Naive B cell (primary cell): ENCODE measurements around the gene SYNPO2. TPM values are rescaled to one million over a fixed set of nuclear protein-coding genes. Genes with fewer than 3 reads are reported as not detected.

Experiments used
- ATAC-seq, 2 donors: fragments of 150-1000 bp; cut with Tn5 transposase; 2 replicates each; pipeline ENCODE4 v1.10.0; 2021; ENCODE audit warnings: low read depth in 2 of 2, mild to moderate bottlenecking in 2 of 2, moderate library complexity in 2 of 2
- DNase-seq: peaks from one replicate; pipeline ENCODE4 v3.0.0; 2022
- H3K27ac Mint-ChIP-seq, 6 donors: one replicate each; pipeline ENCODE4 v1.8.0; 2020 to 2022; ENCODE audit warnings: mild to moderate bottlenecking in 6 of 6, mixed read lengths in 6 of 6, moderate library complexity in 5 of 6, inconsistent platforms in 2 of 6
- H3K27me3 Mint-ChIP-seq, 3 donors: one replicate each; pipeline ENCODE4 v1.8.0; 2021 to 2022; ENCODE audit warnings: mixed read lengths in 3 of 3, mild to moderate bottlenecking in 1 of 3
- H3K36me3 Mint-ChIP-seq, 2 donors: one replicate each; pipeline ENCODE4 v1.8.0; 2020 to 2022; ENCODE audit warnings: mixed read lengths in 2 of 2, inconsistent platforms in 1 of 2, mild to moderate bottlenecking in 1 of 2
- H3K4me1 Mint-ChIP-seq, 3 donors: one replicate each; pipeline ENCODE4 v1.8.0; 2020 to 2022; ENCODE audit warnings: mixed read lengths in 3 of 3, inconsistent platforms in 1 of 3, mild to moderate bottlenecking in 1 of 3, moderate library complexity in 1 of 3
- H3K4me3 Mint-ChIP-seq, 8 donors: one replicate each; pipeline ENCODE4 v1.8.0; 2020 to 2022; ENCODE audit warnings: mild to moderate bottlenecking in 8 of 8, mixed read lengths in 8 of 8, moderate library complexity in 8 of 8, inconsistent platforms in 2 of 8
- H3K9me3 Mint-ChIP-seq, 7 donors: one replicate each; pipeline ENCODE4 v1.8.0; 2020 to 2022; ENCODE audit warnings: mixed read lengths in 7 of 7, mild to moderate bottlenecking in 5 of 7, inconsistent platforms in 2 of 7, moderate library complexity in 1 of 7
- polyA plus RNA-seq, 6 donors: library from polyadenylated mRNA; unstranded; fragments of 300-500 nt; fragmentation: Illumina TruSeq; gene quantifications; one replicate each; pipeline ENCODE4 v1.2.3, GENCODE V29; 2021; ENCODE audit warnings: low read depth in 6 of 6

Gene SYNPO2
- polyA plus RNA-seq = under 1 TPM in 4 of 6 donors, not detected in 2; 0.05 to 0.24 (median 0.12) TPM

DNA sequence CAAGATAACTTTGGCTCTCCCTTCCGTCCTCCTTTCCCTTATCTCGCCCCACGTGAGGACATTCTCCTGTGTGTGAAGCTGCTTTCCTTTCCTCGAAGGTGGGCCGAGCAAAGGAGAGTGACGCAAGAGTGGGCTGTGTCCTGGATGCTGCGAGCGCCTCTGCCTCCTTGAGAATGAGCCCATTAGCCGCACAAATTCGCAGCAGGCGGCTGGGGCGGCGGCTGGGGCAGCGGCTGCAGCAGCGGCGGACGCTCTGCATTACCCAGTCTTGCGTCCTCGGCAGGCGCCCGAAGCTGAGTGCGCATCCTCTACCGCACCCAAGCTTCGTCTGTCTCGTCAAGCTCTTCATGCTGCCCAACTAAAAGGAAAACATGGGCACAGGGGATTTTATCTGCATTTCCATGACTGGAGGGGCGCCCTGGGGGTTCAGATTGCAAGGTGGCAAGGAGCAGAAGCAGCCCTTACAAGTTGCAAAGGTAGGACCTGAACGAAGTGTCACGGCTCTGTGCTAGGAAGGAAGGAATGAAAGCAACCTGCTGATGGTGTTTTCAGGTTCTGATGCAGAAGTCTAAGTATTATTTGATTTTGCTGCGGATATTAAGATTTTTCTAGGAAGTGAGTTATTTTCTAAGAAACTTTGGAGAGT, at the start of gene SYNPO2:
Gene SYNPO2, plus strand, starts transcription at position 189 of the 646 bp plus-strand sequence. Its CDS starts 183 bp downstream, at position 372.
- H3K27ac Mint-ChIP-seq = peak within 1 kb of the TSS in 3 of 6 donors; percentile 39 to 74 (median 51)
- peaks cover 41 to 47% (median 42%) of the 10 kb centered on the region in 3 donors for H3K27me3 Mint-ChIP-seq
- H3K4me3 Mint-ChIP-seq = peak within 1 kb of the TSS; percentile 34 to 83 (median 77)
- peaks cover 0 to 1% (median 0%) of the 10 kb centered on the region in 7 donors for H3K9me3 Mint-ChIP-seq
- H3K36me3 Mint-ChIP-seq = no peaks in the 10 kb centered on the region
- H3K4me1 Mint-ChIP-seq = peaks cover 11 to 17% (median 11%) of the 10 kb centered on the region in 3 donors
- DNase-seq = no peak
- peak; percentile 47 to 66 for ATAC-seq

DNA sequence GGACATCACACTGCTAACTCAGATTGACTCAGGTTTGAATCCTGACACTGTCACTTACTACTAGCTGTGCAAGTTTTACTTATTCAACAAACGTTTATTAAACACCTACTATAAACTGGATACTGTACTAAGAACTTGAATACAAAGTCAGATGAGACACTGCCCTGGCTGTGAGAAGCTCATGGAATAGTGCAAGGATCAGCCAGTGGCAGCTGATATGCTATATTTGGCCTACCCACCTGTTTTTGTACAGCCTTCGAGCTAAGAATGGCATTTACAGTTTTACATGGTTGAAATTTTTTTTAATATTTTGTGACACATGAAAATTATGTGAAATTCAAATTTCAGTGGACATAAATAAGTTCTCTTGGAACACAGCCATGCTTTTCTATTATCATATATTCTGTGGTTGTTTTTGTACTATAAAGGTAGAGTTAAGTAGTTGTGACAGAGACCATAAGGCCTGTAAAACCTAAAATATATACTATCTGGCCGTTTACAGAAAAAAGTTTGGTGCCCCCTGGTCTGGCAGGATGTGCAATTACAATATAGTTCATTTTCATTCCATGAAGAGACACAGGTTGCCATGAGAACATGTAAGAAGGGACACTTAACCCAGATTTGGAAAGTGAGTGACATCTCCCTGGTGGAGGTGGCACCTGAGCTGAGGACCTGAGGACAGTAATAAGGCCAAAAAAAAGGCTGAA, 49.3 kb upstream of the SYNPO2 start:
- DNase-seq (no peak), ATAC-seq (no peak)
- Mint-ChIP-seq H3K4me3 (no peak overlapping the region), H3K4me1 (peaks cover 10 to 15% (median 14%) of the 10 kb centered on the region in 3 donors), H3K36me3 (peaks cover 0 to 7% of the 10 kb centered on the region in 2 donors), H3K27me3 (peaks cover 4 to 19% (median 8%) of the 10 kb centered on the region in 3 donors), H3K27ac (peak overlapping the region in 1 of 6 donors; percentile 50), H3K9me3 (no peaks in the 10 kb centered on the region)

- H3K36me3 Mint-ChIP-seq = no peaks in the 10 kb centered on the region
- H3K4me1 Mint-ChIP-seq = no peaks in the 10 kb centered on the region
- H3K9me3 Mint-ChIP-seq = no peaks in the 10 kb centered on the region
- no peak overlapping the region for H3K27ac Mint-ChIP-seq
- no peak overlapping the region for H3K4me3 Mint-ChIP-seq
- ATAC-seq = no peak
- H3K27me3 Mint-ChIP-seq = peaks cover 4 to 26% (median 18%) of the 10 kb centered on the region in 3 donors
- no peak for DNase-seq
Measured at GRCh38 chr4:118842055-118842454, 46.6 kb upstream of the SYNPO2 start.

- DNase-seq (no peak), ATAC-seq (no peak)
- Mint-ChIP-seq H3K27me3 (peaks cover 8 to 37% (median 25%) of the 10 kb centered on the region in 3 donors), H3K9me3 (no peaks in the 10 kb centered on the region), H3K27ac (no peak overlapping the region), H3K36me3 (no peaks in the 10 kb centered on the region), H3K4me1 (no peaks in the 10 kb centered on the region), H3K4me3 (no peak overlapping the region)
Measured at GRCh38 chr4:118843237-118843636, 45.4 kb upstream of the SYNPO2 start.

DNA sequence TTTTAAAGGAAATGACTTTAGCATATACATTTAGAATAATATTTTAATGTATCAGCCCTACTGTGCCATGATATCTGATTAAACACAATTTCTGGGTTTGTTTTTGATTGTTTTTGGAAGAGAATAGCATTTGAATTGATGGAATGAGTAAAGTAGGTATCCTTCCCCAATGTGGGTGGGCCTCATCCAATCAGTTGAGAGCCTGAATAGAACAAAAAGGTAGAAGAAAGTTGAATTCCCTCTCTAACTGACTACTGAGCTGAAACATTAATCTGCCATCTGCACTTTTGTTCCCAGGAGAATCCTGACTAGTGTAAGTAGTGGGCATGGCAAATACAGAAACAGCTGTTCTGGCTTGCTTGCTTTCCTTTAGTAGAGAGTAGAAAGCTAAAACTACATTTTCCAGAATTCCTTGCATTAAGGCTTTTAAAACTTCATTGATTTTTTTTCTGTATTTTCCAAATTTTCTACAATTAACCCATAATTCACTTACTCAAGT, 43.1 kb upstream of the SYNPO2 start:
- no peak for ATAC-seq
- Mint-ChIP-seq H3K4me1 (peaks cover 7 to 9% (median 7%) of the 10 kb centered on the region in 3 donors), H3K4me3 (no peak overlapping the region)

DNA sequence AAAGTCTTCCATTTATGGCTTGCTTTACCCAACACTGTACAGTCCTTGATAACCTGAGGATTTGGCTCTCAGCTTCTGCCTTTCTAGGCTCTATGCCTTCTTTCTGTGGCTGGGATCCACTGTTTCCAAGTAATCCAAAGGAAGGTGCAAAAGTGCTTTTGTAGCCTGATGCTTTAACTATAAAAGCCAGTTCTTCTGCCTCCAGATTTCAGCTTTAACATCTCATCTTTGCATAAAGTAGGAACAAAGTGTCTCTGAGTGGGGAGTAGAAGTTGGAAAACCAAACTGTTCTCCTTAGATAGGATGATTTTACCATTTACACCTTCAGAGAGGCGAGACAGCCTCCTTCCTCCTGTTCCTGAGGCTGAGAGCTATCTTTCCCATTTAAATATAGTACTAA, 41.7 kb upstream of the SYNPO2 start:
- DNase-seq (no peak), ATAC-seq (no peak)
- H3K27ac Mint-ChIP-seq = no peak overlapping the region
- H3K9me3 Mint-ChIP-seq = peaks cover 0 to 4% (median 0%) of the 10 kb centered on the region in 7 donors
- peaks cover 0 to 11% of the 10 kb centered on the region in 2 donors for H3K36me3 Mint-ChIP-seq
- H3K4me1 Mint-ChIP-seq = peaks cover 10 to 15% (median 14%) of the 10 kb centered on the region in 3 donors
- H3K27me3 Mint-ChIP-seq = peaks cover 5 to 19% (median 18%) of the 10 kb centered on the region in 3 donors
- H3K4me3 Mint-ChIP-seq = no peak overlapping the region

More for the DNA sequence above, 43.1 kb upstream of the SYNPO2 start:
- Mint-ChIP-seq H3K9me3 (peaks cover 0 to 3% (median 0%) of the 10 kb centered on the region in 7 donors), H3K27ac (no peak overlapping the region), H3K36me3 (peaks cover 0 to 8% of the 10 kb centered on the region in 2 donors), H3K27me3 (peaks cover 5 to 26% (median 19%) of the 10 kb centered on the region in 3 donors)
- no peak for DNase-seq

GRCh38 chr4:118848242-118848641, 40.4 kb upstream of the SYNPO2 start:
- Mint-ChIP-seq H3K27me3 (peaks cover 5 to 19% (median 18%) of the 10 kb centered on the region in 3 donors), H3K27ac (peak overlapping the region in 1 of 6 donors; percentile 29), H3K4me1 (peaks cover 10 to 20% (median 14%) of the 10 kb centered on the region in 3 donors), H3K9me3 (peaks cover 0 to 4% (median 0%) of the 10 kb centered on the region in 7 donors), H3K36me3 (peaks cover 0 to 11% of the 10 kb centered on the region in 2 donors), H3K4me3 (no peak overlapping the region)
- DNase-seq (no peak), ATAC-seq (no peak)

DNA sequence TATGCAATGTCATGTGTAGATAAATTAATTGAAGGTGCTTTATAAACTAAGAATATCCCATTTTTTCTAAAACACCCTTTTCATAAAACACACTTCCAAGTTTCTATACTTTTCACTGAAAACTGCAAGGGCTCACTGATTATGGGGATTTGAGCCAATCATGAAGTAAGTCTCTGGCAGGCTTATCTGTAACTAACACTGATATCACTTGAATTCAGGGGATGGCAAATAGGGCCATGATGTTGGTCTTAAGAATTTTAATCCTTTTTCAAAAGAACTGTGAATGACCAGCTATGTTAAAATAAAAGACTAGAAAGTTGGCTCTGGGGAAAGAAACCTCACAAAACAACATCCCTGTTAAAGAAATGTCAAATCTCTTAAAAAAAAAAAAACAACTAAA, 39.8 kb upstream of the SYNPO2 start:
- ATAC-seq (no peak), DNase-seq (no peak)
- peaks cover 0 to 4% (median 0%) of the 10 kb centered on the region in 7 donors for H3K9me3 Mint-ChIP-seq
- peaks cover 0 to 11% of the 10 kb centered on the region in 2 donors for H3K36me3 Mint-ChIP-seq
- H3K4me3 Mint-ChIP-seq = no peak overlapping the region
- H3K27me3 Mint-ChIP-seq = peaks cover 5 to 19% (median 18%) of the 10 kb centered on the region in 3 donors
- no peak overlapping the region for H3K27ac Mint-ChIP-seq
- H3K4me1 Mint-ChIP-seq = peaks cover 10 to 20% (median 14%) of the 10 kb centered on the region in 3 donors

GRCh38 chr4:118849867-118850487, 38.7 kb upstream of the SYNPO2 start:
- no peak for DNase-seq
- peaks cover 0 to 11% of the 10 kb centered on the region in 2 donors for H3K36me3 Mint-ChIP-seq
- H3K27me3 Mint-ChIP-seq = peaks cover 5 to 19% (median 18%) of the 10 kb centered on the region in 3 donors
- H3K9me3 Mint-ChIP-seq = peaks cover 0 to 4% (median 0%) of the 10 kb centered on the region in 7 donors
- ATAC-seq = no peak
- H3K4me3 Mint-ChIP-seq = peak overlapping the region; percentile 88 to 99 (median 94)
- H3K4me1 Mint-ChIP-seq = peaks cover 10 to 20% (median 14%) of the 10 kb centered on the region in 3 donors
- peak overlapping the region; percentile 90 to 98 (median 97) for H3K27ac Mint-ChIP-seq

DNA sequence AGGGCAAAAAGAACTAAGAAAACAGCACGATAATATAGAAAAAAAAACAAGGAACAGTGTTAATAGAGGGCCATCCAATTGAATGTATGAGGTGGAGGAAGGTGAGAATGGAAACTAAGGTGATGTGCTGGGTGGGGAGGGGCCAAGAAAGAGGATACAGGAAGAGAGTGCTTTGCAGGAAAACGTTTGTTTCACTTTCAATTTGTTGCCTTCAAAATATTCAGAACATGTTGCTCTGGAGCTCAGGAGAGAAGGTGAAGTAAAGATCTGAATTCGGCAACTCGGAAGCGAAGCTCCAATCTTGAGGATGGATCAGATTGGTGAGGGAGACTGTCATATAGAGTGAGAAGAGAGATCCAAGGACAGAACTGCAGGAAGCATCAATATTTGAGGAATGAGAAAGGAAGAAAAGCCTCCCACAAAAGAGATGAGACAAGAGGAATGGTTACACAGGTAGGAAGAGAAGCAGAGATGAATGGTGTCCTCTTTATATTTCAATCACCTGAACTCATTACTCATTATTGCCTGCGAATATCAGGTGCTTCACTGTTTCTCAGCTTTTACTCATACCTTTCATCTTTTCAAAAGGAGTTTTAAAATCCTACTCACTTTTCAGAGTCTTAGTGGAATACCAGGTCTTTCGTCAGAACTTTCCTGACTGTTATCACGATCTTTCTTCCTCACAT, 38.0 kb upstream of the SYNPO2 start:
- H3K9me3 Mint-ChIP-seq = peaks cover 0 to 4% (median 0%) of the 10 kb centered on the region in 7 donors
- peaks cover 5 to 19% (median 18%) of the 10 kb centered on the region in 3 donors for H3K27me3 Mint-ChIP-seq
- DNase-seq = peak; percentile 35
- ATAC-seq = peak; percentile 95 to 97
- peak overlapping the region; percentile 88 to 99 (median 94) for H3K4me3 Mint-ChIP-seq
- H3K4me1 Mint-ChIP-seq = peaks cover 10 to 20% (median 14%) of the 10 kb centered on the region in 3 donors
- H3K36me3 Mint-ChIP-seq = peaks cover 0 to 11% of the 10 kb centered on the region in 2 donors
- H3K27ac Mint-ChIP-seq = peak overlapping the region; percentile 90 to 98 (median 97)

GRCh38 chr4:118857760-118858159, 30.9 kb upstream of the SYNPO2 start:
- ATAC-seq (no peak), DNase-seq (no peak)
- H3K27me3 Mint-ChIP-seq = no peaks in the 10 kb centered on the region
- no peaks in the 10 kb centered on the region for H3K36me3 Mint-ChIP-seq
- no peak overlapping the region for H3K4me3 Mint-ChIP-seq
- H3K27ac Mint-ChIP-seq = peak overlapping the region in 1 of 6 donors; percentile 3
- H3K9me3 Mint-ChIP-seq = no peaks in the 10 kb centered on the region
- no peaks in the 10 kb centered on the region for H3K4me1 Mint-ChIP-seq

DNA sequence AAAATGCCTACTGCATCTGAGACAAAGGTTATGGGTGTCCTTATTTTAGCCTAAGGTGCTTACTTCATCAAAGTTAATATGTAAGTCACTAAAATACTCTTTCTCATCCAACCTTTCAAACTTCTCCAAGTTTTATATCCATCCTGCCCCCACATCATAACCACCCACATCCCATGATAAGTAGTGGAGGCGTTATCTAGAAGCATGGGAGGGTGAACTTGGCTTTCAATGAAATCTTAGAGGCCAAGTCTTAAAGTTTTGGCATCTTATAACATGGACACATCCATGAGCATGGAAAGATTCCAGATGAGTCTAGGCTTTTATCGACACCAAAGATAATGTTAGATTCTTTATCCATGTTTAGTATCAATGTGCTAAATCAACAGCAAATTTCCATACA, 29.9 kb upstream of the SYNPO2 start:
- ATAC-seq = no peak
- Mint-ChIP-seq H3K36me3 (no peaks in the 10 kb centered on the region), H3K27ac (no peak overlapping the region), H3K4me3 (no peak overlapping the region), H3K27me3 (no peaks in the 10 kb centered on the region), H3K9me3 (no peaks in the 10 kb centered on the region), H3K4me1 (no peaks in the 10 kb centered on the region)
- no peak for DNase-seq
